ENCODE results near the gene KIAA0930.
A peak's percentile ranks its signal among the peaks of the same experiment; 100 is the strongest.

The KIAA0930 gene

DNA sequence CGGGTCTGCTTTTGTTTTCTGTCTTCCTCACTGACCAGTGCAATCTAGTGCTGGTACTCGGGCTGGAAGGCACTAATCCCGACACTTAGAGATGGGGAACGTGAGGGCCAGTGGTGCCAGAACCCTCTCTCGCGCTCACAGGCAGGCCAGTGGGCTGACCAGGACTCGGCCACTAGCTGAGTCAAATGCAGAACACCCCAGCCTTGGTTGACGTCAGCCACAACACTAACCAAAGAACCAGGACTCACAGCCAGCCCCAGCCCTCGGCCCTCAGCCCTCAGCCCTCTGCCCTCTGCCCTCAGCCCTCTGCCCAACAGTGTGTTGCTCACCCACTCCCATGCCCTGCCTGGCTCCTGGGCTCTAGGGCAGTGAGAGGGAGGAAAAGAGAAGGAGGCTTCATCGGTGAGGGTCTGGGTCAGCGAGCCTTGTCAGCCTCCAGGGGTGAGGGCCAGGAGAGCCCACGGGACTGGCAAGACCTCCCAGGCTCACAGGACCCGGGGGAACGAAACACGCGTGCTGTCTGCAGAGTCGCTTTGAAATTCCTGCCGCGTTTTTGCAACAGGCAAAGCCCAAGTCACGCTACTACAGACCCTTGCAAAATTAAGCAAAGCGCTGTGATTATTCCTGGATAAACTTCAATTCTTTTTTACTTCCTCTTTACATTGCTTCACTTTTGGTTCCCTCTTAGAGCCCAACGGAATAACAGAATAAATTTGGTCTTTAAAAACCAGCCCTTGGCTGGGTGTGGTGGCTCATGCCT lies 27.5 kb downstream of the KIAA0930 start:
- DNase-seq, result no peak

DNA sequence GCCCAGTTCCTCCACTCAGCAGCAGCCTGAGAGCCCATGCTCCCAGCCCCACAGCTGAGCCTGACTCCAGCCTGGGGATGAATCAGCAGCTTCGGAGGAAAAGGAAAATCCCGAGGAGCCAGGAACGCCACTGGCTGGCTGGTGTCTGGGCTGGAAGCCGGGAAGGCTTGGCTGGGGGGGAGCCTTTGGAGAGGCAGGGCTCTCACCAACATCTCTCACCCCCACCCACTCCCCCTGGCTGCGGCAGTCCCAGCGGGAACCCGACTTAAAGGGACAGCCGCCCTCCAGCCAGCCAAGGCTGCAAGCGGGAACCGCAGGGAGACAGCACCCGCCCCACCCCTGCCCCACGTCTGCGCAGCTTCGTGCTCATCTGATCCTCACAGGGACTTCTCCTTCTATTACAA lies 28.4 kb downstream of the KIAA0930 start:
- DNase-seq, result peak; percentile 30

DNA sequence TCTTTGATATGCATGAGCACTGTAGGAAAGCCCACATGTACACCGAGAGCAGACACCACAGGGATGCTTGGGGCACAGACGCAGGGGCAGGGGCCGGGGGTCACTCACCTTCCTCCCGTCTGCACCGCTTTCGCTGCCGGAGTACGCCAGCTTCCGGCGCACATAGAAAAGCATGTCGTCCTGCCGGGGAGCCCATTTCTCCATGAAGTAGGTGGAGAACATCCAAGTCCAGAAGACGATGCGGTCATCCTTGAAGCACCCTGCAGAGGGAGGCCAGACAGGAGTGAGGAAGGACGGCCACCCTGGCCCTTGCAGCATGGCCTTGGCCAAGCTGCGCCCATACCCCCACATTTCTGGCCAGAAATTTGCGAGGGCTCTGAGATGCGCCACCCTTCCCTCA lies 28.8 kb downstream of the KIAA0930 start:
- DNase-seq, result no peak

DNA sequence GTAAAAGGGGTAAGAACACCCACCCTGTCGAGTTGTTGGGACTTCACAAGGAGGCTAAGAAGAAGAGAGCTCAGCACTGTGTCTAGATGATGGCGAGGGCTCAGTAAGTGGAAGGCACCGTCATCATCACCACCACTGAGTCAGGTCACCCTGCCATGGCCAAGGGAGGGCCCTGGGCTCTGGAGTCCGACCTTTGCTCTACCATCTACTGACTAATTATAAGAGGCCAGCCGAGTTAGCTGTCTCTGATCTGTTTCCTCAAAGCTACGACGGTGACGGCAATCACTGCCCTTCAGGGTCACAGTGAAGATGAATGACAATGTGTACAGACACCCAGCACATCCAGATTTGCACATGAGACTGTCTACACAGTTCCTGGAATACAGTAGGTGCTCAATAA lies 29.3 kb downstream of the KIAA0930 start:
- no peak for DNase-seq

DNA sequence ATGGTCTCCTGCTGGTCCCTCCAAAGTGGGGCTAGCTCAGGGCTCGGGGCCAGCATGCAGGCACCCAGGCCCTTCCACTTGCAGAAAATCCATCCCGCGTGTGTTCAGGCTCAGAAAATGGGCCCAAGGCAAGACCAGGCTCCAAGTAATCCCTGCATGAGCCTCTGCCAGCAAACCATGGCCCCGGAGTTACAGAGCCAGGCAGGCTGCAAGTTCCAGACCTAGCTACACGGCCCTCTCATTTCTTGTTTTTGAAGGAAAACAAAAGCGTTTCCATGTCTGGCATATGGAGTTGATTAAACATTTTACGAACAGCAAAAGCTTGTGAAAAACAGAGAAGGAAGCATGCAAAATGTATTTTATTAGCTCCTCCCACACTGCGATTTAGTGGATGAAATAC lies 29.7 kb downstream of the KIAA0930 start:
- DNase-seq, result no peak

DNA sequence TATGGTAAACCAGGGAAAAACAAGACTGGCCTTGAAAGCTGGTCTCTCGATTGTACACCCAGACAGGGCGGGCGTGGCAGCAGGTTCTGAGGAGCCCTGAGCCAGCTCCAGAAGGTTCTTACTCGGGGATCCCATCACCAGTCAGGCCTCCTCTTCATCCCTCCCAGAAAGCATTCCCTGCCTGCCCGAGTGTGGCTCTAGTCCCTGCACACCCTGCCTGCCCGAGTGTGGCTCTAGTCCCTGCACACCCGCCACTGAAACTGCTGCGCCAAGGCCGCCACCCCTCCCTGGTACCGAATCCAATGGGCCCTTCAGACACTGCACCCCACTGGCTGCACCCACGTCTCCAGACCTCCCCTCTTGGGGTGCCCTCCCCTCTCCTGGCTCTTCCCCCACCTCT lies 30.1 kb downstream of the KIAA0930 start:
- DNase-seq, result no peak

DNA sequence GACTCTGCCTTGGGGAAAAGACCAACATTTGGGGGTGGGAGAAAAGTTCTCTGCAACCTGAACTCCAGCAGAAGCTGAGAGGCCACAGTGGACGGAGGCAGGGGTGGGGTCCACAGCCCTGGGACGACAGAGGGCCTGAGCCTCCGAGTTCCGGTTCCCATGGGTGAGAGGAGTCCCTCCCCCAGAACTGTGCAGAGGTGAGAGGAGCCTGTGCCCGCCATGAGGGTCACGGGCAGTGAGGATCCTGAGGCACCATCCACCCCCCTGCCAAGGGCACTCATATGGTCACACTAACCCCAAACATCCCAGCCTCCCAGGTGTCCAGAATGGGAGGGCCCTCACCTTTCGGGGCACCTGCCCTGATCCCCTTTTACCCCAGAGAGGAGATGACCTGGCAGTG lies 30.5 kb downstream of the KIAA0930 start:
- no peak for DNase-seq

DNA sequence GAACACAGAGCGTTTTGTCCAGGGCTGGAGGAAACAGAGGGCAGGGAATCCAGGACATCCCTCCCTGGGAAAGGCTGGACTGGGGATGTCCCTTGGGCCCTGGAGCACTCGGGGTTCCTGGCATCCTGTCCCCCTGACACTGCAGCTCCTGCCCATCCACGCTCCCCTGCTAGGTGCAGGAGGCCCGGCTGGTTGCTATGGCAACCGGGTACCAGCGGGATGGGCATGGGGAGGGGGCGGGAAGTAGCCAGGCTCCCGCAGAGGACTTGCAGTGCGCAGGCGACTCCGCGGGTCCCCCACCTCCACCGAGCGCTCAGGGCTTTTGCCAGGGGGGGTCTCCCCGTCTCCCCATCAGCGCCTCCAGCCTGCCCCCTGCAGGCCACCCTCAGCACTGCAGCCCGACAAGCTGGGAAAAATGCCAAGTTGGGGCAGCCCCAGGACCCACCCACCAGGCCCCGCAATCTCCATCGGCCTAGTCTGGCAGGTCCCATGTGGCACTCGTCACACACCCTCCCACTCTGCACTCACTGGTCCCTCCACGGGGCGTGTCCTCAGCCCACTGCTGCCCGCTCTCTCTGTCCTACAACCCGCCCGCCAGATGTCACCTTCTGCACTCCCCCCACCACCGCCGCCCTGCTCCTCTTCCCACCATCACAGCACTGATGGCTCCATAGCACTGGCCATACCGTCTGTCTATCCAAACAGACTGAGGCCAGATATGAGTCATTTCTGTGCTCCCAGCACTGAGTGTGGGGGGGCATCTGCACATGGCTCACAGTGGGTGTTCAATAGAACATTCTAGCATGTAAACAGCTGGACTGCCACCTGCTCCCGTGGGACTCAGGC lies 31.5 kb downstream of the KIAA0930 start:
- DNase-seq, result no peak

DNA sequence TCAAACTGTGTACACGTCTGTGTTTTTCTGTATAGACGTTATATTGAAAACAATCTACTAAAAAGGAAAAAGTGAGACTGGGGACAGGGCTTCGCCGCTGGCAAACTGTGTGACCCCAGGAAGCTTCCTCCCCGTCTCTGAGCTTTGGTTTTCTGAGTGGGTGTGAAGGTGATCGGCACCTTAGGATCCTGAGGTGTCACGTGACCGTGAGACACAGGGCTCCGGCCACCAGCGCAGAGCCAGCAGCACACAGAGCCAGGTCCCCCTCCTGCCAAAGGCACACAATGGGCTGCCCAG lies 32.0 kb downstream of the KIAA0930 start:
- no peak for DNase-seq

DNA sequence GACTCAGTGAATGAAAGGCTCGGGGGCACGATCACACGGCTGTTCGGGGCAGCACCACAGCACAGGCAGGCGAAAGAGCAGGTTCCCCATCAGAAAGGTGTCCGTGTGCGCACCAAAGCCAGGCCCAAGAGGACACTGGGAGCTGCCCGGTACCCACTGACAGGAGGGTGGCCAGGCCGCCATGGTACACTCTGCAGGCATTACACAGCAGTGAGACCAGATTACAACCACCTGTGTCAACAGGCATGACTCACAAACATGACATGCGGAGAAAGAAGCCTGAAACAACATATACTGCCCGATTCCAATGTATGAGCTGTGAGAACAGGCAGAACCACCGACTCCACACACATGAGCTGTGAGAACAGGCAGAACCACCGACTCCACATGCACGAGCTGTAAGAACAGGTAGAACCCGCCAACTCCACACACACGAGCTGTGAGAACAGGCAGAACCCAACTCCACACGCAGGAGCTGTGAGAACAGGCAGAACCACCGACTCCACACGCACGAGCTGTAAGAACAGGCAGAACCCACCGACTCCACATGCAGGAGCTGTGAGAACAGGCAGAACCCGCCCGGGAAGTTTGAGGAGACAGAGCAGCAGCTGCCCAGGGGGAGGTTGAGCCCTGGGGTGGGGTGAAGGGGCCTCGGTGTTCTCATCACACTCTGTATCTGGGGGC lies 32.6 kb downstream of the KIAA0930 start:
- no peak for DNase-seq

DNA sequence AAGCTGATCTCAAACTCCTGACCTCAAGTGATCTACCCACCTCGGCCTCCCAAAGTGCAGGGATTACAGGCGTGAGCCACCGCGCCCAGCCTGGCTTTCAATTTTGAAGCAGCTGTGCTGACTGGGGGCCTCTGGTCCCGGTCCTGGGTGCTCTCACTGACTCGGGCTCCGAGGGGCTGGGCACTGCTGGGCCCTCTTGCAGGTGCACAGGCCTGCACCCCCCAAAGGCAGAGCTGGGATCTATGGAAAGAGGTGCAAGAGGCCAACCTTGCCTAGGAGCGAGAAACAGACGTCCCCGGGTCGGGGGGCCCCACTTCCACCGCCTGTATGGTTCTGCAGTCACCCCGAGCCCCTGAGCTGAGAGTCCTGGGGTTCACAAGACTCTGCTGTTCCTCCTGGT lies 33.2 kb downstream of the KIAA0930 start:
- DNase-seq, result no peak

DNA sequence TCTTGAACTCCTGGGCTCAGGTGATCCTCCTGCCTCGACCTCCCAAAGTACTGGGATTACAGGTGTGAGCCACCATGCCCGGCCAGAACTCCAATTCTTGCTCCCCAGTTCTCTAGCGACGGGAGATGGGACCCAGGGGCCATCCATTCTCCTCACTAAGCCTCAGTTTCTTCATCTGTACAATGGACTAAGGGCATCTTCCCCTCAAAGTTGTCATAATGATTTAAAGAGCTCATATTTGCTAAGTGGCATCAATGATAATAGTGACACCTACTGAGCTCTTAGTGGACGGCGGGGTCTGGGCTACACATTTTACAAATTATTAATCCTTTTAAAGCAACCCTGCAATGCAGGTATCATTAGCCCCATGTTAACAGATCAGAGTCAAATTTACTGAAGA lies 34.5 kb downstream of the KIAA0930 start:
- no peak for DNase-seq

DNA sequence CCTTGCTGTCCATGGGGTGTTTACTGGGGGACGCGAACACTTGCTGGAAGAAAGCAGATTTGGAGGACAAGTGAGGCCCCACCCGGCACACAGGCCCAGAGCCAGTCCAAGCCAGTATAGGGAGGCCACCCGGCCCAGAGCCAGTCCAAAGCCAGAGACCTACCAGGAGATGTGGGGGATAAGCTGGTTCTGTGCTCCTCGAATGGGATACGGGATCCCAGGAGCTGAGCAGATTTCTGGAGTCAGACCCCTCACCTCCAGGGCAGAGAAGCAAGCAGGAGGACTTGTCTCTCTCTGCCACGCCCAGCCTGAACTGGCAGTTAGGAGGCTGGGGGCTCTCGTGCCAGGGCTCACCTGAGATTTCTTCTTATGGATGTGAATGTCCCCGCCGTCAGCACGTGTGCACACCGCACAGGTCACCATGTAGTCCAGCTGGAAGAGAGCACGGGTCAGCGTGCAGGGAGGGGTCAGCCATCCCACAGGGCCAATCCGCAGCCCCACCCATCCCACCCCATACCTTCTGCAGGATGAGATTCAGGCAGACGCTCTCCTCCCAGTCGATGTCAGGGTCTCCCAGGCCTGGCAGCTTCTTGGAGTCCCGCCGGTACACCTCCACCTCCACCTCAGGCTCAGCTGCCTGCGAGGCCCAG lies 35.3 kb downstream of the KIAA0930 start:
- no peak for DNase-seq

DNA sequence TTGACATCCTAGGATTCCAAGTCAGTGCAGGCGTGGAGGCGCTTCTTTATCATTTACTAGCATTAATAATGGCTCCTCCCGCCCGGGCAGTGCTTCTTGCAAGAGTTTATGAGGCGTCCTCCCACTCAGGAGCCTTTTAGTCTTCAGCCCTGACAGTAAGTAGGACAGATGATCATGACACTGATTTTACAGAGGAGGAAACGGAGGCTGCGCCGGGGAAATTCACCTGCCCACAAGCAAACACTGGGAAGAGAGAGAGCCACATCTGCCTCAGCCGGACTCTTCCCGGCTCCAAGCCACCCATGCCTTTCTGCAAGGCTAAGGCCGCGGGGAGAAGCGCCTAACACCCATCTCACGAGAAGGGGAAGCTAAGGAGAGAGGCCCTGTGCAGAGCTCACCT lies 35.9 kb downstream of the KIAA0930 start:
- DNase-seq, result no peak

DNA sequence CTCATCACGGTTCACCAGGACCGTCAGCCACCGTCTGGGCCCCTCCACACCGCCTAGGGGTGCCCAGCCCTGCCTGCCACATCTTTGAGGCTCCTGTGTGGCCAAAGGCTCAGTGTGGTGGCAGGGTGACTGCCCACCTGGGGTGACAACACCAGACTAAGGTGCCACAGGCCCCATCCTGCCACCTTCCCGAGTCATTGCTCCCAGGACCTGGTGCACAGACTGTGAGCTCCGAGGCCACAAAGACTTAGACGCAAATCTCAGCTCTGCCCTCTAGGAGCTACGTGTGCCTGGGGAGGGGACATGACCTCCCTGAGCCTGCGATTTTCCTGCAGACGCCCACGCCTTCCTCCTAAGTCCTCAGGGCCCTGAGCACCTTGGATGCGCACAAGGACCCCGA lies 36.5 kb downstream of the KIAA0930 start:
- no peak for DNase-seq

DNA sequence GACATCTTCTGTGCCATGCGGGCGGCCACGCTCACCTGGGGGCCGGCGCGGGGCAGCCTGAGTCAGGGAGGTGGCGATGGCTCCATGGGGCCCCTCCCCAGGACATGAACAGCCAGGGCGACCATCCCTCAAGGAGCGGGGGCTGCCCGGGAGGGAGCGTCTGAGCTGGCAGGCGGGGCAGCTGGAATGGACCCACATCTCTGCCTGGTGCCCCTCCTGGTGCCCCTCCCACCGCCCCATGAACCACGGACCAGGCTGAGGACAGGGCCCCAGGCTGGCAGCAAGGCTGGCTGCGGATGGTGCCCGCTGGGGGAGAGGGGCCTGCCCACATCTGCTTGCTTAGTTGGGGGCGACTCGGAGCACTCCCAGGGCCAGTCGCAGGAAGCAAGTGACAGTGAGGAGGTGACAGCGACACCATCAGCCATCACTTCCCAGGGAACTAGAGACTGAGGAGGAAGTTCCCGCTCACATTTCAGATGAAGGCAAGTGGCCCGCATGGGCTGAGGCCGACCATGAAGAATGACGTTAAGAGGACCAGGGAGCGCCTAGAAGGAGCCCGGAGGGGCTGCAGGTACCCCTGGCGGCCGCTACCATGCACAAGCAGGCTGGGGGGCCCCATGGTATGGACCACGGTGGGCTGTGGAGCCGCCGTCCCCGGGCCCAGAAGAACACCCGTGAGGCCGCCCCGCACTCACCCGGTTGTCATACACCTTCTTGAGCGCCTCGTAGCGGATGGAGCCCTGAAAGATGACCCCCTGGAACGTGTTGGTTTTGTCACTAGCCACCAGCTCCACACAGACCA lies 37.3 kb downstream of the KIAA0930 start:
- no peak for DNase-seq

DNA sequence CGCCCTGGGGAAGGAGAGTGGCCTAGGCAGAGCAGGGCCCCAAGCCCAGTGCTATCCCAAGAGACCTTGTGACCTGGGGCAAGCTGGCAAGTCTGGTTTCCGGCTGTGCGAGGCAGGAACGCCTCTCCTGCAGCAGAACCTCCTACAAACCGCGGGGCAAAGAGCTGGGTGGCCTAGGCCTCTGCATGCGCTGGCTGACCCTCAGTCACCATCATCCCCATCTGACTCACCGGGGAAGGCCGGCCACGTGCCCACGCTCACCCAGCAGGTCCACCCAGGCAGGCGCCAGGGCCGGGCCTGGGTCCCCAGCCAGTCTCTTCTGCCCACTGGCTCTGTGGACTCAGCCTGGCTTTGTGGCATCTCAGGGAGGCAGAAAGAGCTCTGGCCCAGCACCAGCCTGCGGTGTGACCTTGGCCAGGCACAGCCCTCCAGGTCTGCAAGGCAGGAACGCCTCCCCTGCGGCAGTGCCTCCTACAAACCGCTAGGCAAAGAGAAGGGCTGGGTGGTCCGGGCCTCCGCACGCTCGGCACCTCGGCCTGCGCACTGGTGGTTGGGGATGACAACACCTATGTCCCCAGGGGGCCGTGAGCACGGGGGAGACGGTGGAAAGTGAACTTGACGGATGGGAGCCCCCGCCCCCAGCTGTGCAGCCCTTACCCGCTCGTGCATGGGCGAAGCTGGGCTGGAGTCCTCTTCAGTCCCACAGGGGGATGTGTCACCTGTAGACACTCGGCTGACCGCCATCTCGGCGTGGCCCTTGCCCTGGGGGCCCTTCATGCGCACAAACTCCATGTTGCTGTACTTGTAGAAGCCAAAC lies 38.2 kb downstream of the KIAA0930 start:
- DNase-seq, result no peak

DNA sequence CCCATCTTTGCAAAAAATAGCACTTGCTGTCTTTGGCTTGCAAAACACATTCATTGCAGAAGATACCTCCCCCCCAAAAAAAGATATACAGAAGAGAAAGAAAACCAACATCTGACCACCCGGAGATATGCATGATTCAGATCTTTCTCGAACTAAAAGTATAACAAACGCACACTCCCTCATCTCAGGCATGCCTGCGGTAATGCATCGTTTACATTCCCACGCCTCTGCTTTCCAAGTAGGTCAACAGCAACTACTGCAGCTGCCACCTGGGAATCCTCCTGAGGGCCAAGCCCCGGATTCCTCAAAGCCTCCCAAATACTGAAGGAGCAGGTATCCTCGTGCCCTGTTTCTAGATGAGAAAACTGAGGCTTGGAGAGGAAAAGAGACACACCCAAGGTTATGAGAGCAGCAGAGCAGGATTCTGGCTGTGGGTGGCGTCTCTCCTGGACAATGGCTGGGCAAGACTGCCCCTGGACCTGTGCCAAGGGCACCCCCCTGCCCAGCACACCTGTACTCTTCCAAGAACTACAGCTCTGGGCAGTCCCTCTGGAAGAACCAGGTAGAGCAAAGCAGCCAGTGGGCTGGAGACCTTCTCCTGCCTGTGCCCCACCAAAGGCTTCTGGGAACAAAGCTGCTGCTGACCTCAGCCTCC lies 38.9 kb downstream of the KIAA0930 start:
- DNase-seq, result no peak

DNA sequence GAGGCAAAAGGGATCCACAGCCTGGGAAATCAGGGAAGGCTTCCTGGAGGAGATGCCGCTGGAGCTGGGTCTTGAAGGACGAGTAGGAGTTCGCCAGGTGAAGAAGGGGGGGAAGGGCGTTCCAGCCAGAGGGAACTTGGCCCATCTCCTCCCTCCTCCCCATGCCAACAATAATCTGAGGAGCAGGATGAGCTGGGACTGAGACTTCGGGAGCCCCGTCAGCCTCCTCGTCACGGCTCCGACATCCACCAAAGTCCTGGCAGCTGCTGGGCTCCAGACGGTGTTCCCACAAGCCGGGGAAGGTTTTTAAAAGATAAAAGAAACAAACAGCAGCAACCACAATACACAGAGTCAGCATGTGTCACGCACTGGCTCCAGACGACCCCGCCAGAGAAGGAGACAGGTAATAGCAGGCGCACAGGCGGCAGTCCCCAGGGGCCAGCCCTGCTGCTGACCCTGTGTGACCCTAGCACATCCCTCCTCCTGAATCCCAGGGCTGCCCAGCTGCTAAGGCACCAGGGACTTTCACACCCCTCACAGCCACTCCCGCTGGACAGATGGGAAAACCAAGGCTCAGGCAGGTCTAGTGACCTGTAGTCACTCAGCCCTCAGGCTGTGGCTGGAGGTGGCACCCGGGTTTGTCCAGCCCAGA lies 39.7 kb downstream of the KIAA0930 start:
- peak; percentile 30 for DNase-seq

DNA sequence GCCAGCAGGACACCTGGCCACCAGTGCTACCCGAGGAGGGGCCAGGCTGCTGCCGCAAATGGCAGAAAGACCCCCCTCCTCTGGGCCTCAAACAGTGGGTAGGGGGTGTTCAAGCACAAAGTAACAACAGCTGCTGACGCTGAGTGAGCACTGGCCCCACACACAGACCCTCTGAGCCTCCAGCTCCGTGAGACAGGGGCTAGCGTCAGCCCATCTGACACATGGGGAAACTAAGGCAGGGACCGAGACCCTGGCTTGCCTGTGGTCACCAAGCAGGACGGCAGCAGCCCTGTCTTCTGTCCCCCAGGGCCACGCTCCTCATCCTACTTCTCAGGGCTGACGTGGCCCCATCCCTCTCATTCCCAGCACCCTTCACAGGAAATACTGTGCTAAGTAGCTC lies 40.5 kb downstream of the KIAA0930 start:
- no peak for DNase-seq

DNA sequence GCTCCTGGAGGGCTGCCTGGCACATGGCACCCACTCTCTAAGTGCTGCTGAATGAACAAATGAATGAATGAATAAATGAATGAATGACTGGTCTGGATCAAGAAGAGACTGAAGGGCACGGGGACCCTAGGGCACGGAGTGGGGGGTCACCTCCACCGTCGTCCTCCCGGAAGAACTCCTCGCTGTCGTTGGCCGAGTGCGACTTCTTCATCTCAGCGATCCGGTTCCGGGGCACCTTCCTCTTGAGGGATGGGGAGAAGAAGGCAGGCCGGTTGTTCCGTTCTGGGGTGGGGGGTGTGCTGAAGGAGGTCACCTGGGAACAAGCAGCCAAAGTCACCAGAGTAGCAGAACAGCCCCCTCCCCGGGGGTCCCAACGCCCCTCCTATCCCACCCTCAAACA lies 41.0 kb downstream of the KIAA0930 start:
- no peak for DNase-seq
